ENCODE measurements around the gene BEST1. TPM values are rescaled to one million over a fixed set of nuclear protein-coding genes. Genes with fewer than 3 reads are reported as not detected.

BEST1 gene
- total and polyA plus RNA-seq, 2 of the 13 experiments (the other 11 are each of a cell fraction or from before 2014, with no cell fraction given) = 0.09 to 0.65 TPM

GRCh38 chr11:61996933-61997332 is 46.8 kb downstream of the BEST1 start (continued):
- TF ChIP-seq, protein P1, sequence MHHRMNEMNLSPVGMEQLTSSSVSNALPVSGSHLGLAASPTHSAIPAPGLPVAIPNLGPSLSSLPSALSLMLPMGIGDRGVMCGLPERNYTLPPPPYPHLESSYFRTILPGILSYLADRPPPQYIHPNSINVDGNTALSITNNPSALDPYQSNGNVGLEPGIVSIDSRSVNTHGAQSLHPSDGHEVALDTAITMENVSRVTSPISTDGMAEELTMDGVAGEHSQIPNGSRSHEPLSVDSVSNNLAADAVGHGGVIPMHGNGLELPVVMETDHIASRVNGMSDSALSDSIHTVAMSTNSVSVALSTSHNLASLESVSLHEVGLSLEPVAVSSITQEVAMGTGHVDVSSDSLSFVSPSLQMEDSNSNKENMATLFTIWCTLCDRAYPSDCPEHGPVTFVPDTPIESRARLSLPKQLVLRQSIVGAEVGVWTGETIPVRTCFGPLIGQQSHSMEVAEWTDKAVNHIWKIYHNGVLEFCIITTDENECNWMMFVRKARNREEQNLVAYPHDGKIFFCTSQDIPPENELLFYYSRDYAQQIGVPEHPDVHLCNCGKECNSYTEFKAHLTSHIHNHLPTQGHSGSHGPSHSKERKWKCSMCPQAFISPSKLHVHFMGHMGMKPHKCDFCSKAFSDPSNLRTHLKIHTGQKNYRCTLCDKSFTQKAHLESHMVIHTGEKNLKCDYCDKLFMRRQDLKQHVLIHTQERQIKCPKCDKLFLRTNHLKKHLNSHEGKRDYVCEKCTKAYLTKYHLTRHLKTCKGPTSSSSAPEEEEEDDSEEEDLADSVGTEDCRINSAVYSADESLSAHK (CRISPR knock-in tag; IDR thresholded peaks at IDR 0.05; ENCODE audit: borderline replicate concordance) = no peak
- TF ChIP-seq ZNF274 (CRISPR knock-in tag; IDR thresholded peaks at IDR 0.05) = no peak
- TF ChIP-seq GZF1 (CRISPR knock-in tag; IDR thresholded peaks at IDR 0.05) = no peak
- TF ChIP-seq ZNF136 (CRISPR knock-in tag; IDR thresholded peaks at IDR 0.05; ENCODE audit: low read depth) = no peak
- TF ChIP-seq MED1 (CRISPR knock-in tag; IDR thresholded peaks at IDR 0.05) = 0 out of 2 replicates have a peak, but pooled peaks have one; percentile 23
- TF ChIP-seq, protein P2, sequence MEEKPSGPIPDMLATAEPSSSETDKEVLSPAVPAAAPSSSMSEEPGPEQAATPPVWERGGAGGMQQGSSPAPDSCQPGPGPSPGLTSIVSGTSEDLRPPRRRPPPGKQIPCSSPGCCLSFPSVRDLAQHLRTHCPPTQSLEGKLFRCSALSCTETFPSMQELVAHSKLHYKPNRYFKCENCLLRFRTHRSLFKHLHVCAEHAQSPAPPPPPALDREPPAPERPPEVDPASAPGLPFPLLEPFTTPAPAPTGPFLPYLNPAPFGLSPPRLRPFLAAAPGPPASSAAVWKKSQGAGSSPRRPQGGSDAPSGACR (CRISPR knock-in tag; IDR thresholded peaks at IDR 0.05) = no peak
- TF ChIP-seq GTF2F1 (IDR thresholded peaks at IDR 0.05; ENCODE audit: low read length) = no peak
- no peak for TF ChIP-seq ZNF761 (CRISPR knock-in tag; conservative IDR thresholded peaks at IDR 0.05)
- no peak for TF ChIP-seq ZNF142 (CRISPR knock-in tag; IDR thresholded peaks at IDR 0.05)
- no peak for TF ChIP-seq SRF (IDR thresholded peaks at IDR 0.05; ENCODE audit: low read depth, low read length)
- TF ChIP-seq ZNF629 (CRISPR knock-in tag; conservative IDR thresholded peaks at IDR 0.05) = no peak
- no peak for TF ChIP-seq ZNF850 (CRISPR knock-in tag; conservative IDR thresholded peaks at IDR 0.05)
- no peak for TF ChIP-seq HOXA9 (CRISPR knock-in tag; IDR thresholded peaks at IDR 0.05; ENCODE audit: borderline replicate concordance)
- no peak for TF ChIP-seq ARNT2 (CRISPR knock-in tag; IDR thresholded peaks at IDR 0.05; ENCODE audit: low read depth)
- no peak for TF ChIP-seq THAP11 (CRISPR knock-in tag; IDR thresholded peaks at IDR 0.05)
- TF ChIP-seq ZNF773 (CRISPR knock-in tag; IDR thresholded peaks at IDR 0.05; ENCODE audit: borderline replicate concordance) = no peak
- no peak for TF ChIP-seq ZNF484 (CRISPR knock-in tag; IDR thresholded peaks at IDR 0.05; ENCODE audit: borderline replicate concordance, low read depth)
- peak; percentile 93 for TF ChIP-seq ZBTB38 (CRISPR knock-in tag; IDR thresholded peaks at IDR 0.05)
- TF ChIP-seq SOX5 (CRISPR knock-in tag; IDR thresholded peaks at IDR 0.05; ENCODE audit: borderline replicate concordance) = peak; percentile 97
- no peak for TF ChIP-seq ZNF772 (CRISPR knock-in tag; IDR thresholded peaks at IDR 0.05)
- TF ChIP-seq HOXA7 (CRISPR knock-in tag; IDR thresholded peaks at IDR 0.05) = no peak
- peak; percentile 30; the same call in 1 of the 2 replicates for TF ChIP-seq DRAP1 (CRISPR knock-in tag; IDR thresholded peaks at IDR 0.05)
